AG09319 (cell line): ENCODE measurements around the gene SGMS2.
A peak's percentile ranks its signal among the peaks of the same experiment; 100 is the strongest.

Experiments used
- DNase-seq: peaks from one replicate; pipeline ENCODE4 v3.0.0-alpha.2; 2010; ENCODE audit warnings: low read depth; ENCODE audit errors: extremely low read depth
- CTCF ChIP-seq: IDR thresholded peaks from 2 replicates; pipeline ENCODE4 v1.5.1; 2011; ENCODE audit warnings: low read depth, mild to moderate bottlenecking, inconsistent platforms, low read length, moderate library complexity

Gene SGMS2

DNA sequence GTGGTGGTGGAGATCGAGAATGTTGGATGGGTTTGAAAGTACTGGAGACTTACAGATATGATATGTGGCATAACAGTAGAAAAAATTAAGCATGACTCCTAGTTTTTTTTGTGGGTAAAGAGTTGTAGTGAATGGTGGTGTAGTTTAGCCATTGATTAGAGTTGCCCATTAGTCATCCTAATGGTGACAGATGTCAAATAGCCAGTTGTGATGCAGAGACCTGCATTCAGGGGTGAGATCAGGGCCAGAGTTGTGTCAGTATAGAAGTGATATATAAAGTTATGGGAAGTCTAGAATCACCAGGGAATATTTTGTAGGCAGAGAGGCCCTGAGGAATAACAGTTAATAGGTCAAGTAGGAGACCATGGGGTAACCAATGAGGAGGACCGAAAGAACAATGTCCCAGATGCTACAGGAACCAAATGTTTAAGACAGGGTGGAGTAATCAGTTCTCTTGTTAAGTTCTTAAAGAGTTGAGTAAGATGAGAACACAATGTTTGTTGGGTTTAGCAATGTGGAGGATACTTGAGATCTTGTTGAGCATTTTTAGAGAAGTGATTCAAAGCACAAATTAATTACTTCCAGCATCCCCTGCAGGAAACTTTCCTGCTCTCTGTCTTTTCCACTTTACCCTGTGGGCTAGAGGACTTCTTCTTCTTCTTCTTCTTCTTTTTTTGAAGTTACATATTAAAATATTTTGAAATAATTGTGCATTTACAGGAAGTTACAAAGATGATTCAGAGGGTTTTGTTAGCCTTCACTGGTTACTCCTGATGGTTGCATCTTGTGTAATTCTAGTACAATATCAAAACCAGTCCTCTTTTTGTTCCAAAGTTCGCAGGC lies 13.3 kb downstream of the SGMS2 start:
- DNase-seq, result peak; percentile 70
- no peak for TF ChIP-seq CTCF

DNA sequence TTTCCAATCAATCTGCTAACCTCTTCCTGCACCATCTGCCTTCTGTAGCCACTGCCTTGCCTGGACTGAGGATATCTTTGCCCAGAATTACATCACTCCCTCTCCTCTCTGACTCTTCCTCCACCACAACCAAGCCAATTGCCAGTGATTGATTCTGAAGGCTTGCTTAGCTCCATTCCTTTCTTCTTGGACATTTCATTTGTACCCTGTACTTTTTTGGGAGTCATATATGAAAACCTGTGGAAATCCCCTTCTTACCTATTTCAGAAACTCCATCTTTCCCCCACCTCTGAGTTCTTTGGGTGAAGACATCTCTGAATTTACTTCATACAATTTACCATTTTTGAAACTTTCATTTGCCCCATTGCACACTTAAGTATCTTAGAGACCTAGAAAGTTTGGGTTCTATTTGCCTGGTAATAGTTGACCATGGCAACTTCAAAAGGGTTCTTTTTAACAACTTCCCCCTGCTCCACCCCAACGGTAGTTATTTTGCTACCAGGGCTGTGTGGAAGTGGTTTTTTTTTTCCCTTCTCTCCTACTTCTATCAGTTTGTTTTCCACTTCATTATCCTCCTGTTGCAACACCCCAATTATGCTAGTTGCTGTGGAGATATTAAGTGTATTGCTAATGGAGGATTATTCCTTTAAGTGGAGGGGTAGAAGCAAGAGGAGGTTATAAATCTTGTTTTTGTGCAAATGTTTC lies 14.3 kb downstream of the SGMS2 start:
- TF ChIP-seq CTCF, result no peak
- no peak for DNase-seq

DNA sequence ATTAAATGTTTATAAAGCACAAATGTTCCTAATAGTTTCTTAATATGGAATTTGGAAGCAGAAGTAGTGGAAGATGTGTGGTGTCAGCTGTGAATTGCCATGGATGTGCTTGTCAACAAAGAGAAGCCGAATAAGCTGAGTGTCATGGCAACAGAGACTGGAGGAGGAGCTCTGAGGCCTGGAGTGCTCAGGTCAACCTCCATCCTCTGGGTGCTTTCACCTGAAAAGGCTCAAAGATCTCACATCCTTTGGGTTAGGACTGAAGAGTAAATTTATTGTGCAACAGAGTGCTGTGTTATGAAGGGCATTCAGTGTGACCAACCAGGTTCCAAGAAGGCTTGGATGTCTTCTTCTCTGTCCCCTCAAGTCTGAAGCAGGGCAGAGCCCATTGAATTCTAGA lies 18.7 kb downstream of the SGMS2 start:
- TF ChIP-seq CTCF, result no peak
- no peak for DNase-seq

DNA sequence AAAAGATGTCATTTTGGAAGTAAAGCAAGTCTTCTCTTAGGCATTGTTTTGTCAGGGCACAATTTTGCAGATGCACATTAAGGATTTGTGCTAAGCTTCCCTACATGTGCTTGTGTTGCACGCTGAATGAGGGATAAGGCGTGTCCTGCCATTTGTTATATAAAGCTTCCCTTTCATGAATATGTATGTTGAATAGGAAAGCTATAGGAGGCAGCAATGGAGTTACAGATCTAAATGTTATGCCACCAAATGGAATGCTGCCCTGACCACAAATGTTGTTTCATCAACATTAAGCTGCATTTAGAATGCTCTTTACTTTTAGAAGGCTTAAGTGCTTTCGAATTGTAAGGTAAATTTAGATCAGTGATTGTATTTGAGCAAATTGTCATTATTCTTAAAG lies 20.9 kb downstream of the SGMS2 start:
- no peak for DNase-seq
- TF ChIP-seq CTCF, result no peak

GRCh38 chr4:107850438-107850837 lies 25.7 kb downstream of the SGMS2 start:
- no peak for TF ChIP-seq CTCF
- no peak for DNase-seq

GRCh38 chr4:107853444-107854355 lies 29.0 kb downstream of the SGMS2 start:
- TF ChIP-seq CTCF, result no peak

More at GRCh38 chr4:107853444-107854355, 29.0 kb downstream of the SGMS2 start:
- no peak for DNase-seq
